Measurements from ENCODE around the gene GRIK4. TPM values are rescaled to one million over a fixed set of nuclear protein-coding genes. Genes with fewer than 3 reads are reported as not detected.

Gene GRIK4
- total and polyA plus RNA-seq, 2 donors (not counting 1 experiment from before 2014, with no cell fraction given) = 0.12 to 0.27 TPM

DNA sequence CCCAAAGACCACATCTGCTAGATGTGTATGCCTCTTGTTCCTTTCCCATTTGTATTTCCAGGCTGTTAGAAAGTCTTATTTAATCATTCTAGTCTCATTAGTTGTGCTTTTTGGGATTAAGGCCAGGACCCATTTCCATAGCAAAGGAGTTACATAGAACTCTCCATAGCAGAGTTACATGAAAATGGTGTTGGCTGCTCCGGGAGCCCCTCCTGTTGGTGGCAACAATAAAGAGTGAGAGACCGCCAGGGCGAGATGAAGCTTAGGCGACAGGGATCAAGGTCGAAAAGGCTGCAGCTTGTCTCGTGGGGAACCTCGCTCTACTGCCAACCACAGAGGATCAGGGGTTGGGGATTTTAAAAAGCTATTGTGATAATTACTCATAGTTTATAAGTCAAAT, 58.3 kb downstream of the GRIK4 start:
- Histone ChIP-seq H2AFZ (ENCODE audit: insufficient read depth, low read depth, low read length, poor library complexity, severe bottlenecking) (no peak overlapping the region), H3K36me3 (replicated peaks in 1 of 2; ENCODE audit: control extremely low read depth in 1 of 2, control insufficient read depth in 1 of 2, extremely low read depth in 1 of 2, insufficient read depth in 2 of 2, low read length in 1 of 2) (no peaks in the 10 kb centered on the region), H3K27me3 (replicated peaks in 1 of 4; ENCODE audit: control extremely low read depth in 1 of 4, control insufficient read depth in 3 of 4, insufficient read depth in 4 of 4, low read length in 3 of 4) (peaks cover 0 to 18% (median 5%) of the 10 kb centered on the region in 4 experiments), H3K79me2 (ENCODE audit: control insufficient read depth, insufficient read depth, low read length) (no peaks in the 10 kb centered on the region), H3K4me1 (ENCODE audit: control insufficient read depth in 2 of 2, insufficient read depth in 2 of 2, low read length in 2 of 2) (peaks cover 5 to 6% of the 10 kb centered on the region in 2 donors), H3K4me3 (ENCODE audit: control extremely low read depth in 1 of 5, extremely low read depth in 1 of 5, insufficient read depth in 1 of 5, low read depth in 2 of 5, low read length in 4 of 5) (no peak overlapping the region), H3K27ac (ENCODE audit: low read length in 2 of 2) (no peak overlapping the region), H3K9me3 (ENCODE audit: control extremely low read depth in 1 of 3, control insufficient read depth in 2 of 3, insufficient read depth in 1 of 3, low read length in 2 of 3) (no peaks in the 10 kb centered on the region), H3K4me2 (replicated peaks; ENCODE audit: low read depth, low read length, poor library complexity, severe bottlenecking) (no peak overlapping the region), H4K20me1 (ENCODE audit: control insufficient read depth, insufficient read depth, low read length, poor library complexity, severe bottlenecking) (no peaks in the 10 kb centered on the region), H3K9ac (ENCODE audit: low read length) (no peak overlapping the region)
- Mint-ChIP-seq H3K9me3 (ENCODE audit: insufficient read depth) (no peaks in the 10 kb centered on the region), H3K27me3 (peaks cover 26% of the 10 kb centered on the region), H3K27ac (no peak overlapping the region), H3K4me3 (no peak overlapping the region), H3K4me1 (peaks cover 6% of the 10 kb centered on the region)
- TF ChIP-seq EZH2 (IDR thresholded peaks at IDR 0.05; ENCODE audit: borderline replicate concordance, insufficient read depth, low read depth, low read length, poor library complexity, severe bottlenecking) = no peak
- TF ChIP-seq, protein P1, sequence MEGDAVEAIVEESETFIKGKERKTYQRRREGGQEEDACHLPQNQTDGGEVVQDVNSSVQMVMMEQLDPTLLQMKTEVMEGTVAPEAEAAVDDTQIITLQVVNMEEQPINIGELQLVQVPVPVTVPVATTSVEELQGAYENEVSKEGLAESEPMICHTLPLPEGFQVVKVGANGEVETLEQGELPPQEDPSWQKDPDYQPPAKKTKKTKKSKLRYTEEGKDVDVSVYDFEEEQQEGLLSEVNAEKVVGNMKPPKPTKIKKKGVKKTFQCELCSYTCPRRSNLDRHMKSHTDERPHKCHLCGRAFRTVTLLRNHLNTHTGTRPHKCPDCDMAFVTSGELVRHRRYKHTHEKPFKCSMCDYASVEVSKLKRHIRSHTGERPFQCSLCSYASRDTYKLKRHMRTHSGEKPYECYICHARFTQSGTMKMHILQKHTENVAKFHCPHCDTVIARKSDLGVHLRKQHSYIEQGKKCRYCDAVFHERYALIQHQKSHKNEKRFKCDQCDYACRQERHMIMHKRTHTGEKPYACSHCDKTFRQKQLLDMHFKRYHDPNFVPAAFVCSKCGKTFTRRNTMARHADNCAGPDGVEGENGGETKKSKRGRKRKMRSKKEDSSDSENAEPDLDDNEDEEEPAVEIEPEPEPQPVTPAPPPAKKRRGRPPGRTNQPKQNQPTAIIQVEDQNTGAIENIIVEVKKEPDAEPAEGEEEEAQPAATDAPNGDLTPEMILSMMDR (IDR thresholded peaks at IDR 0.05) = no peak
- intact Hi-C loops (cut with micrococcal nuclease) = no loop called here
- ChIA-PET POLR2A (no interaction called here), CTCF (no interaction called here)
- ATAC-seq (ENCODE audit: low read depth) = no peak
- 80% methylated on average over 4 of the region's 7 CpGs for WGBS (ENCODE audit: insufficient coverage)
- DNase-seq = no peak

DNA sequence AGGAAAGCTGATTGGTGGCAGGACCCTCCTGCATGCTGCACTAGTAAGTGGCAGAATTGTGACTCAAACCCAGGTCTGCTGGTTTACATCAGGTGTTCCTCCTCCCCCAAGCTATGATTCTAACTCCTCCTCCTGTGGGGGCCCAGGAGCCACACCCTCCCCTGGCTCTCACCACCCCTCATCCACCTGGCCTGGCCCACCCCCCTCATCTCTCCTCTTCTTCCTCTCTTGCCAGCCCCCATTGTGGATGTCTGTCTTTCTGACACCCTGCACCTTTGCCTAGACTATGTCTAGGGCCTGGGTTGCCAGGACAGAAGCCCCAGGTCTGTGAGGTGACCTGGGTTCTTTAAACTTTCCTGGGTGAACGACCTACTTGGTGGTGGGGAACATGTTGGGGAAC, 59.9 kb downstream of the GRIK4 start:
- H3K9me3 Mint-ChIP-seq (ENCODE audit: insufficient read depth) = no peaks in the 10 kb centered on the region
- ChIA-PET POLR2A (no interaction called here), CTCF (no interaction called here)
- Histone ChIP-seq H3K4me1 (ENCODE audit: control insufficient read depth in 2 of 2, insufficient read depth in 2 of 2, low read length in 2 of 2) (no peaks in the 10 kb centered on the region), H3K4me3 (ENCODE audit: control extremely low read depth in 1 of 5, extremely low read depth in 1 of 5, insufficient read depth in 1 of 5, low read depth in 2 of 5, low read length in 4 of 5) (no peak overlapping the region), H2AFZ (ENCODE audit: insufficient read depth, low read depth, low read length, poor library complexity, severe bottlenecking) (no peak overlapping the region), H3K79me2 (ENCODE audit: control insufficient read depth, insufficient read depth, low read length) (no peaks in the 10 kb centered on the region), H4K20me1 (ENCODE audit: control insufficient read depth, insufficient read depth, low read length, poor library complexity, severe bottlenecking) (no peaks in the 10 kb centered on the region), H3K27ac (ENCODE audit: low read length in 2 of 2) (no peak overlapping the region), H3K9ac (ENCODE audit: low read length) (no peak overlapping the region), H3K4me2 (replicated peaks; ENCODE audit: low read depth, low read length, poor library complexity, severe bottlenecking) (no peak overlapping the region), H3K9me3 (ENCODE audit: control extremely low read depth in 1 of 3, control insufficient read depth in 2 of 3, insufficient read depth in 1 of 3, low read length in 2 of 3) (no peaks in the 10 kb centered on the region), H3K36me3 (replicated peaks in 1 of 2; ENCODE audit: control extremely low read depth in 1 of 2, control insufficient read depth in 1 of 2, extremely low read depth in 1 of 2, insufficient read depth in 2 of 2, low read length in 1 of 2) (no peaks in the 10 kb centered on the region), H3K27me3 (replicated peaks in 1 of 4; ENCODE audit: control extremely low read depth in 1 of 4, control insufficient read depth in 3 of 4, insufficient read depth in 4 of 4, low read length in 3 of 4) (peaks cover 0 to 14% (median 0%) of the 10 kb centered on the region in 4 experiments)
- no peak overlapping the region for H3K4me3 Mint-ChIP-seq
- no CpG with 5 or more reads among the region's 1 CpG for WGBS (ENCODE audit: insufficient coverage)
- ATAC-seq (ENCODE audit: low read depth) (no peak), DNase-seq (no peak)
- peaks cover 23% of the 10 kb centered on the region for H3K27me3 Mint-ChIP-seq
- TF ChIP-seq, protein P1 (IDR thresholded peaks at IDR 0.05) = no peak
- TF ChIP-seq EZH2 (IDR thresholded peaks at IDR 0.05; ENCODE audit: borderline replicate concordance, insufficient read depth, low read depth, low read length, poor library complexity, severe bottlenecking) = no peak
- intact Hi-C loops (cut with micrococcal nuclease) = no loop called here
- H3K27ac Mint-ChIP-seq = no peak overlapping the region
- H3K4me1 Mint-ChIP-seq = no peaks in the 10 kb centered on the region
